Smooth muscle cell (in vitro differentiated cells): ENCODE results near the gene AKT3. TPM values are rescaled to one million over a fixed set of nuclear protein-coding genes. Genes with fewer than 3 reads are reported as not detected.
"Not testable (repeated sequence)": the region's sequence is repeated elsewhere in the genome, so short reads cannot be mapped to it uniquely, and the experiment has no call there.

Source experiments
- DNase-seq: peaks from one replicate; lab custom pipeline; 2025; ENCODE audit not compliant: unreplicated experiment; lab: John Stamatoyannopoulos, UW
- H2AFZ ChIP-seq: fragments of 200-600 bp; sonication (generic); 2 replicates; pipeline ENCODE4 v1.6.0; 2016; ENCODE audit warnings: antibody characterized with exemption, low read depth, mild to moderate bottlenecking
- H3F3A ChIP-seq: fragments of 200-600 bp; sonication (generic); 2 replicates; pipeline ENCODE4 v1.6.0; 2017; ENCODE audit warnings: antibody characterized with exemption, low read depth
- H3K27ac ChIP-seq: fragments of 200-600 bp; sonication (generic); 2 replicates; pipeline ENCODE4 v1.5.1; 2016; ENCODE audit warnings: low read depth, mild to moderate bottlenecking
- H3K27me3 ChIP-seq: fragments of 200-600 bp; sonication (generic); 2 replicates; pipeline ENCODE4 v1.6.1; 2016; ENCODE audit warnings: low read depth, mild to moderate bottlenecking
- H3K36me3 ChIP-seq: fragments of 200-600 bp; sonication (generic); 2 replicates; pipeline ENCODE4 v1.5.1; 2016; ENCODE audit warnings: low read depth
- H3K4me1 ChIP-seq: fragments of 200-600 bp; sonication (generic); 2 replicates; pipeline ENCODE4 v1.5.1; 2016; ENCODE audit warnings: low read depth
- H3K4me2 ChIP-seq: fragments of 200-600 bp; sonication (generic); 2 replicates; pipeline ENCODE4 v1.6.0; 2016; ENCODE audit warnings: mild to moderate bottlenecking
- H3K4me3 ChIP-seq: fragments of 200-600 bp; sonication (generic); 2 replicates; pipeline ENCODE4 v1.5.1; 2016; ENCODE audit warnings: mild to moderate bottlenecking
- H3K79me2 ChIP-seq: fragments of 200-600 bp; sonication (generic); 2 replicates; pipeline ENCODE4 v1.6.0; 2016; ENCODE audit warnings: low read depth, mild to moderate bottlenecking
- H3K9ac ChIP-seq: fragments of 200-600 bp; sonication (generic); 2 replicates; pipeline ENCODE4 v1.6.0; 2016; ENCODE audit warnings: low read depth
- H3K9me3 ChIP-seq: fragments of 200-600 bp; sonication (generic); replicated peaks from 2 replicates; pipeline ENCODE4 v1.5.1; 2016; ENCODE audit warnings: low read depth
- H4K20me1 ChIP-seq: fragments of 200-600 bp; sonication (generic); 2 replicates; pipeline ENCODE4 v1.6.0; 2016; ENCODE audit warnings: low read depth
- WGBS: methylation state at CpG from one replicate; pipeline ENCODE4 v1.1.7; 2016; ENCODE audit warnings: low lambda C conversion rate; 5-methylcytosine and 5-hydroxymethylcytosine counted together
- polyA plus RNA-seq: library from polyadenylated mRNA; unstranded; fragments of >200 nt; fragmentation: Nextera tagmentation; extraction: Ambion mirVana; gene quantifications from 2 replicates; pipeline ENCODE4 v1.2.1, GENCODE V29; 2016
- total RNA-seq: library from RNA; depleted of rRNA; stranded (reverse); fragments of >200 nt; gene quantifications from 2 replicates; pipeline ENCODE4 v1.2.3, GENCODE V29; 2014
- TF ChIP-seq, protein P1 (sequence below): fragments of 200-600 bp; sonication (generic); IDR thresholded peaks from 2 replicates; pipeline ENCODE4 v1.5.1; 2017; ENCODE audit warnings: borderline replicate concordance, mild to moderate bottlenecking, antibody characterized with exemption; ENCODE audit not compliant: insufficient read depth, poor library complexity, severe bottlenecking

Gene AKT3
- total and polyA plus RNA-seq, 2 experiments from 2014 or later, result 5.5 to 32.3 TPM

DNA sequence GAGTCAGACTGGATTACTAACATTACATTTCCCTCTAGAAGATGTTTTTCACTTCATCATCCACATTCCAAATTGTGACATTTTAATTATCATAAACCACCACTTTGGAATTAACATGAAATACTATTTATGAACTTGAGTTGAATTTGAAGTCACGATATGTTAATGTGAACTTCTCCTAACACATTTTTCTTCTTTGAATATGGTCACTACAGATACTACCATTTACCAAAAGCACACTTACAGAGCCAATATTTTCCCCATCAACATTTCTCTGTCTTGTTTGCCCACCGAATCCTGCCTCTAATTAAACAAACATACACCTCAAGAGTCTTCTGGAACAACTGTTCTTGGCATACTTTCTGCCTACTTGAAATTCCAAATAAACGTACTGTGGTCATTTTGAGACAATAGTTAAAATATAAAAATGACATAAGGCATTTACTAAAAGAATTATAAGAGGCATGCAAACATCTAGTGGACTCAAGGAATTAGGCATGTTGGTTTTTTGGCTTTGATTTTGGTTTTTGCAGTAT is 177.4 kb downstream of the AKT3 start:
- TF ChIP-seq, protein P1, sequence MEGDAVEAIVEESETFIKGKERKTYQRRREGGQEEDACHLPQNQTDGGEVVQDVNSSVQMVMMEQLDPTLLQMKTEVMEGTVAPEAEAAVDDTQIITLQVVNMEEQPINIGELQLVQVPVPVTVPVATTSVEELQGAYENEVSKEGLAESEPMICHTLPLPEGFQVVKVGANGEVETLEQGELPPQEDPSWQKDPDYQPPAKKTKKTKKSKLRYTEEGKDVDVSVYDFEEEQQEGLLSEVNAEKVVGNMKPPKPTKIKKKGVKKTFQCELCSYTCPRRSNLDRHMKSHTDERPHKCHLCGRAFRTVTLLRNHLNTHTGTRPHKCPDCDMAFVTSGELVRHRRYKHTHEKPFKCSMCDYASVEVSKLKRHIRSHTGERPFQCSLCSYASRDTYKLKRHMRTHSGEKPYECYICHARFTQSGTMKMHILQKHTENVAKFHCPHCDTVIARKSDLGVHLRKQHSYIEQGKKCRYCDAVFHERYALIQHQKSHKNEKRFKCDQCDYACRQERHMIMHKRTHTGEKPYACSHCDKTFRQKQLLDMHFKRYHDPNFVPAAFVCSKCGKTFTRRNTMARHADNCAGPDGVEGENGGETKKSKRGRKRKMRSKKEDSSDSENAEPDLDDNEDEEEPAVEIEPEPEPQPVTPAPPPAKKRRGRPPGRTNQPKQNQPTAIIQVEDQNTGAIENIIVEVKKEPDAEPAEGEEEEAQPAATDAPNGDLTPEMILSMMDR, result no peak
- Histone ChIP-seq H3K4me3 (no peak overlapping the region), H3F3A (no peaks in the 10 kb centered on the region), H4K20me1 (no peaks in the 10 kb centered on the region), H3K4me2 (no peak overlapping the region), H3K27me3 (no peaks in the 10 kb centered on the region), H3K4me1 (no peaks in the 10 kb centered on the region), H3K9ac (no peak overlapping the region), H3K79me2 (no peaks in the 10 kb centered on the region), H3K36me3 (no peaks in the 10 kb centered on the region), H3K27ac (no peak overlapping the region), H3K9me3 (no peaks in the 10 kb centered on the region), H2AFZ (no peak overlapping the region)
- 99% methylated on average over 3 of the region's 3 CpGs for WGBS
- no peak for DNase-seq

DNA sequence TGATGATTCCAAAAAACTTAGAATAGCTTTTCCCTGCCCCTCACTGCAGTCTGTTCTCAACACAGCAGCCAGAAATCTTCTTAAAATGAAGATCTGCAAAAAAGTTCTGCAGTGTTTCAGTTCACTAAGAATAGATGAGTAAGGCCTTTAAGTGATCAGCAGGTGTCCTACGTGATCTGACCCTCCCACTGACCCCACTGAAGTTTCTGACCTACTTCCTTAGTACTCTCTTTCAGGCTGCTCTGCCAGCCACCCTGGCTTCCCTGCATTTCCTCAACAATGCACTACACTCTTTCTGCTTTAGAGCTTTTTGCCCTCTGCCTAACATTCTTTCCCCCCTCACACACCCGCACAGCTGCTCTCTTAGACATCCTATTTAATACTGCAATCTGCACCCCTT is 182.5 kb downstream of the AKT3 start:
- Histone ChIP-seq H3K9ac (no peak overlapping the region), H3K4me3 (no peak overlapping the region), H3K4me1 (peaks cover 3% of the 10 kb centered on the region), H3F3A (no peaks in the 10 kb centered on the region), H4K20me1 (no peaks in the 10 kb centered on the region), H3K36me3 (peaks cover 6% of the 10 kb centered on the region), H3K79me2 (peaks cover 7% of the 10 kb centered on the region), H3K27ac (no peak overlapping the region), H3K27me3 (no peaks in the 10 kb centered on the region), H3K9me3 (no peaks in the 10 kb centered on the region), H2AFZ (no peak overlapping the region), H3K4me2 (no peak overlapping the region)
- DNase-seq, result no peak
- TF ChIP-seq, protein P1, result no peak
- 93% methylated on average over 2 of the region's 2 CpGs for WGBS

DNA sequence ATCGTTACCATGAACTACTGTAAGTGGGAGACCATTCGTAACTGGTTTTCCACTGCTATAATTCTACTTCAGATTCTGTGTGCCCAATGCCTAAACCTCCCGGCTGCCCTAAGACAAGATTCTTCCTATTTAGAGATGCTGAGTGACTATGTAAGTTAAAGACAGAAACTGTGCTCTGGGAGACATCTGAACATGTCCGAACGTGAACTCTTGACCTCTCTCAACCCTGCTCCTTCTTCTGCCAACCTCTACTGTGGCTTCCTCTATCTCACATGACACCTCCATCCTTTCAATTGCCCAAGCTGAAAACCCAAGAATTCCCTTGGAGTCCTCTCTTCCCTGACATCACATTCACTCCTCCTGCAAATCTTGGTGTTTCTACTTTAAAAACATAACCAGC is 182.9 kb downstream of the AKT3 start:
- no peak overlapping the region for H3K4me2 ChIP-seq
- peaks cover 6% of the 10 kb centered on the region for H3K36me3 ChIP-seq
- TF ChIP-seq, protein P1, result no peak
- no peaks in the 10 kb centered on the region for H4K20me1 ChIP-seq
- no peaks in the 10 kb centered on the region for H3K27me3 ChIP-seq
- 95% methylated on average over 5 of the region's 5 CpGs for WGBS
- no peaks in the 10 kb centered on the region for H3K9me3 ChIP-seq
- no peak overlapping the region for H2AFZ ChIP-seq
- H3K79me2 ChIP-seq, result peaks cover 7% of the 10 kb centered on the region
- no peaks in the 10 kb centered on the region for H3F3A ChIP-seq
- DNase-seq, result no peak
- no peak overlapping the region for H3K4me3 ChIP-seq
- no peak overlapping the region for H3K27ac ChIP-seq
- no peak overlapping the region for H3K9ac ChIP-seq
- H3K4me1 ChIP-seq, result peaks cover 3% of the 10 kb centered on the region

DNA sequence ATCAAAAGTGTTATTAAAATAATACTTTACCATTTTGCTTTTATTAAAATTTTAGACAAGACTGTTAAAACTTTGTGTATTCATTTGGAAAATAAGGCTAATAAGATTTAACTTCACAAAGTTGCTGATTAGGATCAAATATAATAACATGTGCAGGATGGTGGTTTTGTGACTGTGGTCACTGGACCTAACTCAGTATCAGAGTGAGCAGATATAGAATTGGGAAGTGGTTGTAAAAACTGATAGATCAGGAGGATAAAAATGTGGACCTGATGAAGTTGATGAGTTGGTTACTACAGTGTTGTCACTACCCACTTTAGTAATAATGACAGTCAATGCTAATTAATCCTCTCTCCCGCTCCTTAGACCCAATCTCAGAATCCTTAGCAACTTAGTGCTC is 186.4 kb downstream of the AKT3 start:
- 100% methylated on average over 1 of the region's 1 CpG for WGBS

DNA sequence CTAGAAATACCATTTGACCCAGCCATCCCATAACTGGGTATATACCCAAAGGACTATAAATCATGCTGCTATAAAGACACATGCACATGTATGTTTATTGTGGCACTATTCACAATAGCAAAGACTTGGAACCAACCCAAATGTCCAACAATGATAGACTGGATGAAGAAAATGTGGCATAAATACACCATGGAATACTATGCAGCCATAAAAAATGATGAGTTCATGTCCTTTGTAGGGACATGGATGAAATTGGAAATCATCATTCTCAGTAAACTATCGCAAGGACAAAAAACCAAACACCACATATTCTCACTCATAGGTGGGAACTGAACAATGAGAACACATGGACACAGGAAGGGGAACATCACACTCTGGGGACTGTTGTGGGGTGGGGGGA is 187.9 kb downstream of the AKT3 start:
- 100% methylated on average over 1 of the region's 1 CpG for WGBS
- H3K27me3 ChIP-seq, H3K4me3 ChIP-seq: not testable (repeated sequence)

More for the DNA sequence above, 186.4 kb downstream of the AKT3 start:
- Histone ChIP-seq H3K9ac (no peak overlapping the region), H3K36me3 (peaks cover 10% of the 10 kb centered on the region), H4K20me1 (no peaks in the 10 kb centered on the region), H3K4me2 (no peak overlapping the region), H3K4me1 (peaks cover 3% of the 10 kb centered on the region), H3F3A (no peaks in the 10 kb centered on the region), H3K9me3 (no peaks in the 10 kb centered on the region), H3K27me3 (no peaks in the 10 kb centered on the region), H3K4me3 (no peak overlapping the region), H2AFZ (no peak overlapping the region), H3K27ac (no peak overlapping the region), H3K79me2 (peaks cover 7% of the 10 kb centered on the region)
- no peak for DNase-seq
- TF ChIP-seq, protein P1, result no peak

More for the DNA sequence above, 187.9 kb downstream of the AKT3 start:
- not testable (repeated sequence) for H3K4me1 ChIP-seq, DNase-seq, H4K20me1 ChIP-seq, H3F3A ChIP-seq, H3K9me3 ChIP-seq, H3K9ac ChIP-seq, H3K79me2 ChIP-seq, H3K27ac ChIP-seq, H3K4me2 ChIP-seq, H2AFZ ChIP-seq
- H3K36me3 ChIP-seq, result peaks cover 16% of the 10 kb centered on the region
